ENCODE measurements around the gene LSM7. TPM values are rescaled to one million over a fixed set of nuclear protein-coding genes. Genes with fewer than 3 reads are reported as not detected.

The LSM7 gene
- total and polyA plus RNA-seq, 9 of the 15 experiments (the other 6 are each of a cell fraction or from before 2014, with no cell fraction given), result 40.5 to 690 (median 265) TPM

DNA sequence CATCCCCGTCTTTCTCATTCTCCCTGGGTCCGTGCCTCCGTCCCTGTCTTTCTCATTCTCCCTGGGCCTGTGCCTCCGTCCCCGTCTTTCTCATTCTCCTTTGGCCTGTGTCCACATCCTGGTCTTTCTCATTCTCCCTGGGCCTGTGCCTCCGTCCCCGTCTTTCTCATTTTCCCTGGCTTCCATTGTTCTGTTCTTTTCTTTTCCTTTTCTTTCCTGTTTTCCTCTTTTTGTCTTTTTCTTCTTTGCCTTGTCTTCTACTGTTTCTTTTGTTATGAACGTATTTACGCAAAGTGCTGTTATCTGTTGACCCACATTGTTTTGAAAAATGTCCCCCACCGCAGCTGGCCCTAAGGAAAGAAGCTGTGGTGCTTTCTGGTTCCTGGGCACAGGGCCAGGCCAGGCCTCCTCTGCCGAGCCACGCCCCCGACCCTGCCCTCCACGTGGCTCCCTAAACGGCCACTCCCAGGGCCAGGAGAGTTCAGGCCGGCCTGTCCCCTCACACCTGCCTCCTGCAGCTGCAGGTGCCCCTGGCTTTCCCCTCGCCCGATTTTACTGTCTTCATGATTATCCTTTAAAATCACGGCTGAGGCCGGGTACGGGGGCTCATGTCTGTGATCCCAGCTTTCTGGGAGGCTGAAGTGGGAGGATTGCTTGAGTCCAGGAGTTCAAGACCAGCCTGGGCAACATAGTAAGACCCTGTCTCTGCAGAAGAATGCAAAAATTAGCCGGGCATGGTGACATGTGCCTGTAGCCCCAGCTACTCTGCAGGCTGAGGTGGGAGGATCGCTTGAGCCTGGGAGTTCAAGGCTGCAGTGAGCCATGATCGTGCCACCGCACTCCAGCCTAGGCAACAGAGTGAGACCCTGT lies 17.6 kb upstream of the LSM7 start (continued):
- TF ChIP-seq, protein P1, sequence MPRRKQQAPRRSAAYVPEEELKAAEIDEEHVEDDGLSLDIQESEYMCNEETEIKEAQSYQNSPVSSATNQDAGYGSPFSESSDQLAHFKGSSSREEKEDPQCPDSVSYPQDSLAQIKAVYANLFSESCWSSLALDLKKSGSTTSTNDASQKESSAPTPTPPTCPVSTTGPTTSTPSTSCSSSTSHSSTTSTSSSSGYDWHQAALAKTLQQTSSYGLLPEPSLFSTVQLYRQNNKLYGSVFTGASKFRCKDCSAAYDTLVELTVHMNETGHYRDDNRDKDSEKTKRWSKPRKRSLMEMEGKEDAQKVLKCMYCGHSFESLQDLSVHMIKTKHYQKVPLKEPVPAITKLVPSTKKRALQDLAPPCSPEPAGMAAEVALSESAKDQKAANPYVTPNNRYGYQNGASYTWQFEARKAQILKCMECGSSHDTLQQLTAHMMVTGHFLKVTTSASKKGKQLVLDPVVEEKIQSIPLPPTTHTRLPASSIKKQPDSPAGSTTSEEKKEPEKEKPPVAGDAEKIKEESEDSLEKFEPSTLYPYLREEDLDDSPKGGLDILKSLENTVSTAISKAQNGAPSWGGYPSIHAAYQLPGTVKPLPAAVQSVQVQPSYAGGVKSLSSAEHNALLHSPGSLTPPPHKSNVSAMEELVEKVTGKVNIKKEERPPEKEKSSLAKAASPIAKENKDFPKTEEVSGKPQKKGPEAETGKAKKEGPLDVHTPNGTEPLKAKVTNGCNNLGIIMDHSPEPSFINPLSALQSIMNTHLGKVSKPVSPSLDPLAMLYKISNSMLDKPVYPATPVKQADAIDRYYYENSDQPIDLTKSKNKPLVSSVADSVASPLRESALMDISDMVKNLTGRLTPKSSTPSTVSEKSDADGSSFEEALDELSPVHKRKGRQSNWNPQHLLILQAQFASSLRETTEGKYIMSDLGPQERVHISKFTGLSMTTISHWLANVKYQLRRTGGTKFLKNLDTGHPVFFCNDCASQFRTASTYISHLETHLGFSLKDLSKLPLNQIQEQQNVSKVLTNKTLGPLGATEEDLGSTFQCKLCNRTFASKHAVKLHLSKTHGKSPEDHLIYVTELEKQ (CRISPR knock-in tag; IDR thresholded peaks at IDR 0.05), result no peak
- TF ChIP-seq ZBTB26 (CRISPR knock-in tag; IDR thresholded peaks at IDR 0.05) (peak; percentile 88; the same call in 1 of the 2 replicates), HDAC1 (IDR thresholded peaks at IDR 0.05) (peak in 1 of 2 experiments; percentile 88; a peak in 2 of 4 replicates), HLTF (IDR thresholded peaks at IDR 0.05) (peak; percentile 90), MTA1 (IDR thresholded peaks at IDR 0.05; ENCODE audit: borderline replicate concordance) (peak; percentile 70), MCM7 (IDR thresholded peaks at IDR 0.05) (peak in 1 of 2 experiments; percentile 56; a peak in 1 of 4 replicates), SMARCC2 (IDR thresholded peaks at IDR 0.05; ENCODE audit: low read depth) (peak; percentile 70; the same call in 1 of the 2 replicates), TRIM28 (IDR thresholded peaks at IDR 0.05) (0 out of 2 replicates have a peak, but pooled peaks have one; percentile 22), NCOR1 (IDR thresholded peaks at IDR 0.05) (peak; percentile 73), TOE1 (IDR thresholded peaks at IDR 0.05; ENCODE audit: borderline replicate concordance) (peak; percentile 56; the same call in 1 of the 2 replicates), TOE1 (CRISPR knock-in tag; IDR thresholded peaks at IDR 0.05; ENCODE audit: borderline replicate concordance, low read depth) (no peak), MCM3 (IDR thresholded peaks at IDR 0.05) (0 out of 2 replicates have a peak, but pooled peaks have one; percentile 51)
- TF ChIP-seq, protein P2, sequence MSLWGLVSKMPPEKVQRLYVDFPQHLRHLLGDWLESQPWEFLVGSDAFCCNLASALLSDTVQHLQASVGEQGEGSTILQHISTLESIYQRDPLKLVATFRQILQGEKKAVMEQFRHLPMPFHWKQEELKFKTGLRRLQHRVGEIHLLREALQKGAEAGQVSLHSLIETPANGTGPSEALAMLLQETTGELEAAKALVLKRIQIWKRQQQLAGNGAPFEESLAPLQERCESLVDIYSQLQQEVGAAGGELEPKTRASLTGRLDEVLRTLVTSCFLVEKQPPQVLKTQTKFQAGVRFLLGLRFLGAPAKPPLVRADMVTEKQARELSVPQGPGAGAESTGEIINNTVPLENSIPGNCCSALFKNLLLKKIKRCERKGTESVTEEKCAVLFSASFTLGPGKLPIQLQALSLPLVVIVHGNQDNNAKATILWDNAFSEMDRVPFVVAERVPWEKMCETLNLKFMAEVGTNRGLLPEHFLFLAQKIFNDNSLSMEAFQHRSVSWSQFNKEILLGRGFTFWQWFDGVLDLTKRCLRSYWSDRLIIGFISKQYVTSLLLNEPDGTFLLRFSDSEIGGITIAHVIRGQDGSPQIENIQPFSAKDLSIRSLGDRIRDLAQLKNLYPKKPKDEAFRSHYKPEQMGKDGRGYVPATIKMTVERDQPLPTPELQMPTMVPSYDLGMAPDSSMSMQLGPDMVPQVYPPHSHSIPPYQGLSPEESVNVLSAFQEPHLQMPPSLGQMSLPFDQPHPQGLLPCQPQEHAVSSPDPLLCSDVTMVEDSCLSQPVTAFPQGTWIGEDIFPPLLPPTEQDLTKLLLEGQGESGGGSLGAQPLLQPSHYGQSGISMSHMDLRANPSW (CRISPR knock-in tag; IDR thresholded peaks at IDR 0.05), result no peak
- TF ChIP-seq, protein P3, sequence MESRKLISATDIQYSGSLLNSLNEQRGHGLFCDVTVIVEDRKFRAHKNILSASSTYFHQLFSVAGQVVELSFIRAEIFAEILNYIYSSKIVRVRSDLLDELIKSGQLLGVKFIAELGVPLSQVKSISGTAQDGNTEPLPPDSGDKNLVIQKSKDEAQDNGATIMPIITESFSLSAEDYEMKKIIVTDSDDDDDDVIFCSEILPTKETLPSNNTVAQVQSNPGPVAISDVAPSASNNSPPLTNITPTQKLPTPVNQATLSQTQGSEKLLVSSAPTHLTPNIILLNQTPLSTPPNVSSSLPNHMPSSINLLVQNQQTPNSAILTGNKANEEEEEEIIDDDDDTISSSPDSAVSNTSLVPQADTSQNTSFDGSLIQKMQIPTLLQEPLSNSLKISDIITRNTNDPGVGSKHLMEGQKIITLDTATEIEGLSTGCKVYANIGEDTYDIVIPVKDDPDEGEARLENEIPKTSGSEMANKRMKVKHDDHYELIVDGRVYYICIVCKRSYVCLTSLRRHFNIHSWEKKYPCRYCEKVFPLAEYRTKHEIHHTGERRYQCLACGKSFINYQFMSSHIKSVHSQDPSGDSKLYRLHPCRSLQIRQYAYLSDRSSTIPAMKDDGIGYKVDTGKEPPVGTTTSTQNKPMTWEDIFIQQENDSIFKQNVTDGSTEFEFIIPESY (CRISPR knock-in tag; IDR thresholded peaks at IDR 0.05), result peak; percentile 59; the same call in 1 of the 2 replicates
- TF ChIP-seq, protein P4, sequence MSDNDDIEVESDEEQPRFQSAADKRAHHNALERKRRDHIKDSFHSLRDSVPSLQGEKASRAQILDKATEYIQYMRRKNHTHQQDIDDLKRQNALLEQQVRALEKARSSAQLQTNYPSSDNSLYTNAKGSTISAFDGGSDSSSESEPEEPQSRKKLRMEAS (CRISPR knock-in tag; IDR thresholded peaks at IDR 0.05), result peak; percentile 96

All from K562 (cell line).